AG09309 (cell line): ENCODE data around the gene SLC44A3.

Source experiments
- DNase-seq: peaks from one replicate; pipeline ENCODE4 v3.0.0-alpha.2; 2010; ENCODE audit warnings: low read depth
- H3K4me3 ChIP-seq: 2 replicates; pipeline ENCODE4 v1.5.1; 2011; ENCODE audit warnings: mild to moderate bottlenecking, low read depth, low read length, moderate library complexity; ENCODE audit not compliant: control insufficient read depth
- CTCF ChIP-seq: IDR thresholded peaks from 2 replicates; pipeline ENCODE4 v1.5.1; 2011; ENCODE audit warnings: mild to moderate bottlenecking, low read depth, low read length, inconsistent platforms; ENCODE audit not compliant: insufficient read depth, control insufficient read depth; ENCODE audit errors: missing control alignments

SLC44A3 gene

DNA sequence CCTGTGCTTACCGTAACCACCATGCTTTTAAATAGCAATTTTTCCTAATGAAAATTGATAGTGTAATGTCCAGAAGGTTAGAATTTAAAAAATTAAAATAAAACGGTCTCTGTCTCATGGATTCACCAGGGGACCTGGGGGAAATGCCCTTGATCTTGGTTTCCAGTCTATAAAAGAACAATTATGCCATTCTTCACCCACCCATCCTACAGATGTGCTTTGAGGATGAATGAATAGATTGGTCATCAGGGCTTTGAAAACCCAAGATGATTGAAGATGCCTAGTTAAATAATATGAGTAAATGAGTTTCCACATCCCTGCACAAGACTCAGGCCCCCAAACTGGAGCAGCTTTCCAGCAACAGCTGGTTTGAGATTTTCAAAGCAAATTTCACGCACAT, 68.0 kb downstream of the SLC44A3 start:
- H3K4me3 ChIP-seq, result no peak overlapping the region
- TF ChIP-seq CTCF, result no peak
- DNase-seq, result no peak

- no peak overlapping the region for H3K4me3 ChIP-seq
- TF ChIP-seq CTCF, result no peak
- no peak for DNase-seq
Observed at GRCh38 chr1:94892604-94893254, 72.6 kb downstream of the SLC44A3 start.

DNA sequence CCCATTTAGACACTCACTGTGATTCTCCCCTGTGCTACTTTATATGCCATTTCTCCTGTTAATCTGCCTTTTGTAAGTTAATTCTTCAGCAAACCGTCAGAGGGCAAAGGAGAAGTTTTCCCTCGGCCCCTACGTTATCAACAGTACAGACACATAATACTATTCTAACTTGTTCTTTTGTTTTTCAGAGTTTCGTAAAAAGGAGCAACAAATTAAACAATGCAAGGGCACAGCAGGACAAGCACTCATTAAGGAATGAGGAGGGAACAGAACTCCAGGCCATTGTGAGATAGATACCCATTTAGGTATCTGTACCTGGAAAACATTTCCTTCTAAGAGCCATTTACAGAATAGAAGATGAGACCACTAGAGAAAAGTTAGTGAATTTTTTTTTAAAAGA, 74.5 kb downstream of the SLC44A3 start:
- H3K4me3 ChIP-seq, result no peak overlapping the region

GRCh38 chr1:94895518-94895917, 75.4 kb downstream of the SLC44A3 start:
- no peak for DNase-seq
- no peak for TF ChIP-seq CTCF
- no peak overlapping the region for H3K4me3 ChIP-seq

More for the DNA sequence above, 74.5 kb downstream of the SLC44A3 start:
- no peak for DNase-seq
- TF ChIP-seq CTCF, result no peak

DNA sequence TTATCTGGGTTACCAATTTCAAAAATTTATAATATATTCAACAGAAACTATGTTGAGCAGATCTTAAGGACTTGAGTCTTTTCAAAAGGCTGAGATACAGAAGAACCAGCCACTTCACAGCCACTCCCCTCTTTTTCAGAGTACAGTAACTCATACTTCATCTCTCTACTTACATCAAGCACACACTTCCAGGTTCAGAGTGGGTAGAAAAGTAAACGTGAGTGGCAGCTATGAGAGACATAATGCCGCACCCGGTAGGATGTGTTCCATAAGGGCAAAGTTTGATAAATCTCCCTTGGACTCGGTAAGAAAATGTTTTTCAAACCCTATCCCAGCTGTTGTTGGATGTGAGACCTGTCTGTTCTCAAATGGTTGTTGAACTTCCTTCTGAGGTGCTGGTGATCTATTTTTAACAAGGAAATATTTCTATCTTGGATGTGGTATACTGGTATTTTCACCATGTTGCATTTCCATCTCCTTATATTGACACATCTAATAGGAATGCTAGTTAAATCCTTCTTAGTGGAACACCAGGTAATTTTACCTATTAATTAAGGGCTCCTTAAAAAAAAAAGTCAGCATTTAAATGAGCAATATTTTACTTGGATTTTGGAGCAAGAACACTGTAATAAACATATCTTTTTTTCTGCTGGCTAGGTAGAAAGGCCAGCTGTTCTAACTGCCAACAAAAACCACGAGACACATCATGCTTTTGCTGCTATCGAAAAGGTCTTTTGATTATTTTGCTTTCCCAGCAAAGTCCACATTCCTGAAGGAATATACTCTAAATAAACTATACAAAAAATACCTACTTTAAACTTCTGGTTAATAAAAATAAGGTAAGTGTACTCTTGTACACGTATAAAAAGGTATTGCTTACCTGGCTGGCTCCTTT, 78.6 kb downstream of the SLC44A3 start:
- no peak for DNase-seq
- TF ChIP-seq CTCF, result no peak

DNA sequence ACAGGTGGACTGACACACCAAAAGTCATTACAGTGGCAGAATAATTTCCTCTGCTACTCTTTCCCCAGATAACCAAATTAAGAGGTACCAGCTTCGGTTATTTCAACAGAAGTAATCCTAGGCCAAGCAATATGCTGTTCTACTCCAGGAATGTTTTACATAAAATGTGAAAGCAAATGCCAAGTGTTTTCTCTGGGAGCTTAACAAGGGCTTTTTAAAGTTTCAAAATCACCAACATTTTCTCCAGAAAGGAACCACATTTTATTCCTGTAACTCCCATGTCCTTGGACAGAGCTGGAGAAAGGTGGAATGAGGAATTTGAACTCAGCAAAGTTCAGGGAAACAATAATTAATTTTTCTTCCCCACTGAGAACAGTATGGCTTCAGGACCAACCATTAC, 79.6 kb downstream of the SLC44A3 start:
- no peak for TF ChIP-seq CTCF
- H3K4me3 ChIP-seq, result no peak overlapping the region
- DNase-seq, result no peak

More for the DNA sequence above, 78.6 kb downstream of the SLC44A3 start:
- no peak overlapping the region for H3K4me3 ChIP-seq
